ENCODE results near the gene EXOC6B.

EXOC6B gene

DNA sequence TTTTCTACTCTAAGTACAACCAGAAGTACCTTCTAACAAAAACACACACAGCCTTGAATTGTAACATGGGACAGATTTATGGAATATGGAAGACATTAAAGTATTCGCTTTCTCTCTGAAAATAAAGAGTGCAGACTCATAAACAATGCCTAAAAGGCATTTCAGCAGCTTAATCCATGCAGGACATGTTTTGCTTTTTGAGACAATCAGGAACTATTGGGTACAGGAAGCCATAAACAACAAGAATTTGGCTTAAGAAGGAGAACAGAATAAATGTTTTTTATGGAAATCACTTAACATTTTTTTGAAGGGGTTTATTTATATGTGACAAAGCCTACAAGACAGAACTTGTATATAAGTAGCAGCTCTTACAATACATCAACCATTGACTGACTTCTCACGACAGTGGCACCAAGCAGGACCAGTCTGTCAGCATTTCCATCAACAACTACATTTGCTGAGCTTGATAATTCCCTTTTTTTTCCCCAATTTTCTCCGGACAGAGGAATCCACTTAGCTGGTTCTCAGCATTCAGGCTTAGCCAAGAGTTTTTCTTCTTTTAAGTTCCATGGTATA lies 140.1 kb downstream of the EXOC6B start:
- TF ChIP-seq, protein P1, sequence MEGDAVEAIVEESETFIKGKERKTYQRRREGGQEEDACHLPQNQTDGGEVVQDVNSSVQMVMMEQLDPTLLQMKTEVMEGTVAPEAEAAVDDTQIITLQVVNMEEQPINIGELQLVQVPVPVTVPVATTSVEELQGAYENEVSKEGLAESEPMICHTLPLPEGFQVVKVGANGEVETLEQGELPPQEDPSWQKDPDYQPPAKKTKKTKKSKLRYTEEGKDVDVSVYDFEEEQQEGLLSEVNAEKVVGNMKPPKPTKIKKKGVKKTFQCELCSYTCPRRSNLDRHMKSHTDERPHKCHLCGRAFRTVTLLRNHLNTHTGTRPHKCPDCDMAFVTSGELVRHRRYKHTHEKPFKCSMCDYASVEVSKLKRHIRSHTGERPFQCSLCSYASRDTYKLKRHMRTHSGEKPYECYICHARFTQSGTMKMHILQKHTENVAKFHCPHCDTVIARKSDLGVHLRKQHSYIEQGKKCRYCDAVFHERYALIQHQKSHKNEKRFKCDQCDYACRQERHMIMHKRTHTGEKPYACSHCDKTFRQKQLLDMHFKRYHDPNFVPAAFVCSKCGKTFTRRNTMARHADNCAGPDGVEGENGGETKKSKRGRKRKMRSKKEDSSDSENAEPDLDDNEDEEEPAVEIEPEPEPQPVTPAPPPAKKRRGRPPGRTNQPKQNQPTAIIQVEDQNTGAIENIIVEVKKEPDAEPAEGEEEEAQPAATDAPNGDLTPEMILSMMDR (IDR thresholded peaks at IDR 0.05; ENCODE audit: low read depth, low read length) = no peak
- no peak overlapping the region for H3K4me3 ChIP-seq (ENCODE audit: low read depth, low read length)

DNA sequence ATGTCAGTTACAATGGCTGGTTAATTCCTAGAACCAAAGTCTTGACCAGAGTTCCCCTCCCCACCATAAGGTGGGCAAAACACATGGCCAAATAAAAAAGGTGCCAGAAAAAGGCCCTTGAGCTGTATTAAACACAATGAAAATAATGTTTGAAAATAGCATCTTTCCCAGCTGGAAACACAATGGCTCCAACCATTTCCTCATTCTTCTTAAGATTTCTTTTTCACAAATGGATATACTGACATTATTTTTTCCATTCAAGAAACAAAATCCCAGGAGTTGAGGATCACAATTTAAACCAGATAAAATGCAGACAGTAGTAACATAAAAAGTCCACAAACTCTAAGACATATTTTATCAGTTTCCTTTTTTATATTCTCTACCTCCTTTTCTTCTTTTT lies 143.8 kb downstream of the EXOC6B start:
- TF ChIP-seq, protein P1 (IDR thresholded peaks at IDR 0.05; ENCODE audit: low read depth, low read length) = no peak
- H3K4me3 ChIP-seq (ENCODE audit: low read depth, low read length) = no peak overlapping the region

DNA sequence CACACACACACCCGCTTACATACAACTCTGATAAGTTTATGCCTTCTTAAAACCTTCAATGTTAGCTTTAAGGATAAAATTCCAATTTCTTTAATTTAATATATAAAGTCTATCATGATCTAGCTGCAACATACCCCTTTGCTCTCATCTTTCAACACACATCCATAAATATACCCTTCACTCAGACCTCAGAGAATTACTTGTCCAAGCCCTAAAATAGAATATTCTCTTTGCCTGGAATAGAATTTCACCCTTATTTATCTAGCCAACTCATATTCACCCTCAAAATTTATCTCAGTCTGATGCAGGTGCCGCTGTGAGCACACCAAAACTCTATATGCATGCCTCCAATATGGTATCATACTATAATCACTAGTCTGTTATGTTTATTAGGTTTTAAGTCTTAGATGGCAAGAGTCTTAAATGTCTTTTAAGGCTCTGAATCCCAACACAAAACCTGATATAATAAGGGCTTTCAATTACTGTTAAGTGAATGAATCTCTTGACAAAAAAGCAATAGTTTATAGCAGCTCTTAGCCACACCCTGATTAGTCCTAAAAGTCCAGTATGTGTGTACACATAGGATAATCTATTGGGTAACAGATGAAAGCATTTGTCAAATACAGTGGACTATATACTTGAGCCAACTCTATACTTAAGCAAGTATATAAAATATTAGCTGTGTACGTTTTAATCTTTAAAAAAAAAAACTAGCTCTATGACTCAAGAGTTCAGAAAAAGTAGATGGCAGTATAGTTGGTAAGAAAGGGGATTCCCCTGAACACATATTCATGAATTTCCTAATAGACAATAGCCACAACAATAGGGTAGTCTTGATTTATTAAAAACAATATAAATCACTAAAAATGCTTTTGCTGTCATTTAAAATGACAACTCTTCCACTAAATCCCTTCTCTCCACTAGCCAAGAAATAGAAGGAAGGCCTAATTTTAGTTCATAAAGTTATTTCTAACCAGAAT lies 144.5 kb downstream of the EXOC6B start:
- H3K4me3 ChIP-seq (ENCODE audit: low read depth, low read length) = no peak overlapping the region
- TF ChIP-seq, protein P1 (IDR thresholded peaks at IDR 0.05; ENCODE audit: low read depth, low read length) = no peak

DNA sequence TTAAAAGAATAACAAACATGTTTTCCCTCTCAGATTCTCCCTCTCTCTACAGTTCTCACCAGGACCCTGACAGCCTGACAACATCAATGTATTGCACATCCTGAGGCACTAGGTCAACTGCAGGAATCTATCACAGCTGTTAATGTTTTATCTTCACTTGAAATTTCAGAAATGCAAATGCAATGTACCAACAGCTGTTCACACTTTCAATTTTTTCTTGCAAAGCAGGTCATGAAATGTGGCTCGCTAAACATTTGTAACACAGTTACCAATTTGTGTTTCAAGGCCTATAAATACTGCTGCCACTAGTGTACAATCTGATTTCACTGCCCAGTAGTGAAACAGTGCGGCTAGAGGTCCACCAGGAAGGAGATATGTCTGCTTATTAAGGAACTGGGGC lies 147.8 kb downstream of the EXOC6B start:
- no peak overlapping the region for H3K4me3 ChIP-seq (ENCODE audit: low read depth, low read length)
- TF ChIP-seq, protein P1 (IDR thresholded peaks at IDR 0.05; ENCODE audit: low read depth, low read length) = no peak

DNA sequence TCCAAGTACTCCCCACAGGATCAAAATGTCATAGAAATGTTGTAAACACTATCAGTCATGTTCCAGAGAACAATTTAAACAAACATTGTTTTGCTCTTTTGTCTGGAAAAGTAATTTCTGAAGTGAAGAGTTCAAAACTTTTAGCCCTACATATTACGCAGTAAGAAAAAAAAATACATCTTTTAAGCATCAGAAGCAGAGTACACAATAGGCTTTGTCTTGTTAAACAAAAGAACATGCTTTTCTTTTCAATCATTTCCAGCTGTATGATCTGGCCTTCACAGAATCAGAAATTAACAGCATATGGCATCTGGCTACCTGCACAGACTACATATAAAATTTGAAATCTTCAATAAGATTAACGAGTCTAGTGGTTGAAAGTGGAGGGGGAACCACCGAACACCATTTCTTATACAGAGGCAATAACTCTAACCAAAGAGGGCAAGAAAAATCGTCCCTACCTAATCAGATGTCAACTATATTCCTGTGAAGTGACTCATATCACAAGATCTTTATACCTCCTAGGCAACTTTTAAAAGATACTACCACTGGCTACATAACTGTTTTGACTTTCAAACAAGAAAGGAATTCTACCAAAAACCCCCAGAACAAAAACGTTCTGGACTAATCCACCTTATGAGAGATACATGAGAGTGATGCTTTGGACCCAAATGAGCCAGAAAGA lies 149.3 kb downstream of the EXOC6B start:
- H3K4me3 ChIP-seq (ENCODE audit: low read depth, low read length) = no peak overlapping the region
- TF ChIP-seq, protein P1 (IDR thresholded peaks at IDR 0.05; ENCODE audit: low read depth, low read length) = no peak

DNA sequence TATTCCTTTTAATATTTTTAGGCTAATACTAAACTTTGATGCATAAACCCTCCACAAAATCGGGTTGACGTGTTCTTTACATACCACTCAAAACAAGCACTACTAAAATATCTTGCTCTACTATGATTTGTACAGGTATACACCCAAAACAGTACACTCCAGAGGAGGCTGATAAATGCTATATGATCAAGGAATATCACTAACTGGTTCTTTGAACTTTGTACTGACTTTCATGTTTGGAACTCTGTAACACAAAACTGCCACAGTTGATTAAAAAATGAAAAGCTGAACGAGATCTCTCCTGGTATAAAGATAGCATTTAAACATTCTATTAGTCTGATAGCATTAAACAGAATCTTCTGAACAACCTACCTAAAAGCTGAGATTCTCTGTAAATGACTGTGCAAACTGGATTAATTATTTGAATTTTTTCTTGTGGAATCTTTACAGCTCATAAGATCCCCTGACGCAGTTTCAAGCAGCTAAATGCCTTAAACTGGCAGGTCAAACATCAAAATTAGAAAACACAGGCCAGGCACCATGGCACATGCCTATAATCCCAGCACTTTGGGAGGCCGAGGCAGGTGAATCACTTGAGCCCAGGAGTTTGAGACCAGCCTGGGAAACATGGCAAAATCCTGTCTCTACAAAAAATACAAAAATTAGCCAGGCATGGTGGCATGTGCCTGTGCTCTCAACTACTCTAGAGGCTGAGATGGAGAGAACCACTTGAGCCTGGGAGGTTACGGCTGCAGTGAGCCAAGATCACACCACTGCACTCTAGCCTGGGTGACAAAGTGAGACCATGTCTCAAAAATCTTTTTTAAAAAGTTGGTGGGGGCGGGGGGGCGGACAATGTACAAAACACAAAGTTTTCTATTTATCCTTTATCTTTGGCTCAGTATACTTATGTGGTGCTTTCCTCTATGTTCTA lies 150.6 kb downstream of the EXOC6B start:
- TF ChIP-seq, protein P1 (IDR thresholded peaks at IDR 0.05; ENCODE audit: low read depth, low read length) = no peak
- H3K4me3 ChIP-seq (ENCODE audit: low read depth, low read length) = no peak overlapping the region

Measured in WI38 (cell line).